AG09309 (cell line): ENCODE results near the gene PKN2.
"Not testable (repeated sequence)": the region's sequence is repeated elsewhere in the genome, so short reads cannot be mapped to it uniquely, and the experiment has no call there.

Source experiments
- DNase-seq: peaks from one replicate; pipeline ENCODE4 v3.0.0-alpha.2; 2010; ENCODE audit warnings: low read depth
- H3K4me3 ChIP-seq: 2 replicates; pipeline ENCODE4 v1.5.1; 2011; ENCODE audit warnings: mild to moderate bottlenecking, low read depth, low read length, moderate library complexity; ENCODE audit not compliant: control insufficient read depth
- TF ChIP-seq, protein P1 (sequence below): IDR thresholded peaks from 2 replicates; pipeline ENCODE4 v1.5.1; 2011; ENCODE audit warnings: mild to moderate bottlenecking, low read depth, low read length, inconsistent platforms; ENCODE audit not compliant: insufficient read depth, control insufficient read depth; ENCODE audit errors: missing control alignments

PKN2 gene

GRCh38 chr1:88803444-88803843 lies 119.4 kb downstream of the PKN2 start:
- TF ChIP-seq, protein P1, sequence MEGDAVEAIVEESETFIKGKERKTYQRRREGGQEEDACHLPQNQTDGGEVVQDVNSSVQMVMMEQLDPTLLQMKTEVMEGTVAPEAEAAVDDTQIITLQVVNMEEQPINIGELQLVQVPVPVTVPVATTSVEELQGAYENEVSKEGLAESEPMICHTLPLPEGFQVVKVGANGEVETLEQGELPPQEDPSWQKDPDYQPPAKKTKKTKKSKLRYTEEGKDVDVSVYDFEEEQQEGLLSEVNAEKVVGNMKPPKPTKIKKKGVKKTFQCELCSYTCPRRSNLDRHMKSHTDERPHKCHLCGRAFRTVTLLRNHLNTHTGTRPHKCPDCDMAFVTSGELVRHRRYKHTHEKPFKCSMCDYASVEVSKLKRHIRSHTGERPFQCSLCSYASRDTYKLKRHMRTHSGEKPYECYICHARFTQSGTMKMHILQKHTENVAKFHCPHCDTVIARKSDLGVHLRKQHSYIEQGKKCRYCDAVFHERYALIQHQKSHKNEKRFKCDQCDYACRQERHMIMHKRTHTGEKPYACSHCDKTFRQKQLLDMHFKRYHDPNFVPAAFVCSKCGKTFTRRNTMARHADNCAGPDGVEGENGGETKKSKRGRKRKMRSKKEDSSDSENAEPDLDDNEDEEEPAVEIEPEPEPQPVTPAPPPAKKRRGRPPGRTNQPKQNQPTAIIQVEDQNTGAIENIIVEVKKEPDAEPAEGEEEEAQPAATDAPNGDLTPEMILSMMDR = no peak
- no peak overlapping the region for H3K4me3 ChIP-seq
- no peak for DNase-seq

DNA sequence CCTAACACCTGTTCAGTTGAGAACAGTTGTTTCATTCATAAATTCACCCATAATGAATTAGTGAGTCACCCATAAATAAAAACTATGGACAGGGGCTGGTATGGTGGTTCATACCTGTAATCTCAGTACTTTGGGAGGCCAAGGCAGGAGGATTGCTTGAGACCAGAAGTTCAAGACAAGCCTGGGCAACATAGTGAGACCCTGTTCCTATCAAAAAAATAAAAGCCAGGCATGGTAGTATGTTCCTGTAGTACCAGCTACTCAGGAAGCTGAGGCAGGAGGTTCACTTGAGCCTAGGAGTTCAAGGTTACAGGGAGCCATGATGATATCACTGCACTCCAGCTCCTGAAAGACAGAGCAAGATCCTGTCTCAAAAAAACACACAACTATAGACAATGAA lies 128.3 kb downstream of the PKN2 start:
- TF ChIP-seq, protein P1 = no peak
- DNase-seq = no peak
- H3K4me3 ChIP-seq = no peak overlapping the region

GRCh38 chr1:88813471-88813870 lies 129.4 kb downstream of the PKN2 start:
- TF ChIP-seq, protein P1 = no peak
- no peak for DNase-seq
- H3K4me3 ChIP-seq = no peak overlapping the region

DNA sequence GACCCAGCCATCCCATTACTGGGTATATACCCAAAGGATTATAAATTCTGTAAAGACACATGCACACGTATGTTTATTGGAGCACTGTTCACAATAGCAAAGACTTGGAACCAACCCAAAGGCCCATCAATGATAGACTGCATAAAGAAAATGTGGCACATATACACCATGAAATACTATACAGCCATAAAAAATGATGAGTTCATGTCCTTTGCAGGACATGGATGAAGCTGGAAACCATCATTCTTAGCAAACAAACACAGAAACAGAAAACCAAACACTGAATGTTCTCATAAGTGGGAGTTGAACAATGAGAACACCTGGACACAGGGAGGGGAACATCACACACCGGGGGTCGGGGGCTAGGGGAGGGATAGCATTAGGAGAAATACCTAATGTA lies 135.6 kb downstream of the PKN2 start:
- not testable (repeated sequence) for H3K4me3 ChIP-seq, DNase-seq

DNA sequence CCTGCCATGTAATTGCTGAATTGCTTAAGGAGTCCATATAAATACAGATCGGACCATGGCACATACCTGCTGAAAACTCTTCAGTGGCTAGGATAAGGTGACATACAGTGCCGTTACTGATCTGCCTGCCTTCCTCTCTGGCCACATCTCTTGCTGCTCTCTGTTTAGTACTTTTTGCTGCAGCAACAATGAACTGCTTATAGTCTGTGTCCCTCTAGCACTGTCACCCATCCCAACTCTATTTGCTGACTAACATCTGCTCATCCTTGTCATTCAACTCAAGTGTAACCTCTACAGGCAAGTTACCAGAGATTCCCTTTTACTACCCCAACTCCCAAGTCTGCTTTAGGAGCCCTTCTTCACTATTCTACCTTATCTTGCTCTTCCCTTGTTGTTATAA lies 141.6 kb downstream of the PKN2 start:
- TF ChIP-seq, protein P1 = no peak
- DNase-seq = no peak
- H3K4me3 ChIP-seq = no peak overlapping the region

GRCh38 chr1:88847643-88848042 lies 163.6 kb downstream of the PKN2 start:
- DNase-seq = no peak
- TF ChIP-seq, protein P1 = no peak

GRCh38 chr1:88851303-88852063 lies 167.4 kb downstream of the PKN2 start:
- TF ChIP-seq, protein P1 = no peak
- no peak overlapping the region for H3K4me3 ChIP-seq
- no peak for DNase-seq

More at GRCh38 chr1:88847643-88848042, 163.6 kb downstream of the PKN2 start:
- H3K4me3 ChIP-seq = no peak overlapping the region
